HL-60 (cell line): ENCODE measurements around the gene RPS16.

Source experiments
- DNase-seq, 2 experiments: peaks; one replicate each; pipeline ENCODE4 v3.0.0-alpha.2; 2010 to 2020; ENCODE audit warnings: low read depth in 1 of 2, low spot score in 1 of 2
- H3K27ac ChIP-seq: fragments of 250-450 bp; sonication (Bioruptor Pico); replicated peaks from 2 replicates; pipeline ENCODE4 v1.5.1; 2020; ENCODE audit warnings: mild to moderate bottlenecking, moderate library complexity
- H3K27me3 ChIP-seq: fragments of 250-450 bp; sonication (Bioruptor Pico); 2 replicates; pipeline ENCODE4 v1.5.1; 2021; ENCODE audit warnings: mild to moderate bottlenecking, moderate library complexity; ENCODE audit not compliant: insufficient read depth, poor library complexity, severe bottlenecking
- H3K4me3 ChIP-seq: replicated peaks from 2 replicates; pipeline ENCODE4 v1.5.1; 2011; ENCODE audit warnings: mild to moderate bottlenecking, control low read depth, low read length; ENCODE audit not compliant: insufficient read depth
- GABPA ChIP-seq: IDR thresholded peaks from 2 replicates; pipeline ENCODE4 v1.6.1; 2012; ENCODE audit warnings: low read depth
- POLR2AphosphoS5 ChIP-seq: IDR thresholded peaks from 2 replicates; pipeline ENCODE4 v1.6.1; 2012; ENCODE audit warnings: low read depth
- REST ChIP-seq: IDR thresholded peaks from 2 replicates; pipeline ENCODE4 v1.6.1; 2012; ENCODE audit warnings: low read depth; ENCODE audit not compliant: insufficient replicate concordance
- SPI1 ChIP-seq: IDR thresholded peaks from 2 replicates; pipeline ENCODE4 v1.6.1; 2012; ENCODE audit warnings: low read depth, mild to moderate bottlenecking, borderline replicate concordance
- TF ChIP-seq, protein P1 (sequence below): IDR thresholded peaks from one replicate; pipeline ENCODE4 v1.5.1; 2011; ENCODE audit warnings: low read length, control low read depth, inconsistent platforms; ENCODE audit not compliant: insufficient read depth

Gene RPS16

GRCh38 chr19:39390751-39391437, 44.9 kb downstream of the RPS16 start, which contains the start of the genes MED29 and PAF1:
Gene MED29, plus strand, starts transcription at chr19:39391378. Its CDS starts 45 bp downstream, at chr19:39391423.
Gene PAF1, minus strand, starts transcription at chr19:39391106. Its CDS starts 242 bp downstream, at chr19:39390864.
- Histone ChIP-seq H3K27me3 (no peaks in the 10 kb centered on the region), H3K27ac (peak within 1 kb of the TSS; percentile 99), H3K4me3 (peak within 1 kb of the TSS; percentile 84)
- TF ChIP-seq GABPA (peak; percentile 80), SPI1 (no peak; the same call in 1 of the 2 replicates), REST (no peak), POLR2AphosphoS5 (peak; percentile 87)
- TF ChIP-seq, protein P1, sequence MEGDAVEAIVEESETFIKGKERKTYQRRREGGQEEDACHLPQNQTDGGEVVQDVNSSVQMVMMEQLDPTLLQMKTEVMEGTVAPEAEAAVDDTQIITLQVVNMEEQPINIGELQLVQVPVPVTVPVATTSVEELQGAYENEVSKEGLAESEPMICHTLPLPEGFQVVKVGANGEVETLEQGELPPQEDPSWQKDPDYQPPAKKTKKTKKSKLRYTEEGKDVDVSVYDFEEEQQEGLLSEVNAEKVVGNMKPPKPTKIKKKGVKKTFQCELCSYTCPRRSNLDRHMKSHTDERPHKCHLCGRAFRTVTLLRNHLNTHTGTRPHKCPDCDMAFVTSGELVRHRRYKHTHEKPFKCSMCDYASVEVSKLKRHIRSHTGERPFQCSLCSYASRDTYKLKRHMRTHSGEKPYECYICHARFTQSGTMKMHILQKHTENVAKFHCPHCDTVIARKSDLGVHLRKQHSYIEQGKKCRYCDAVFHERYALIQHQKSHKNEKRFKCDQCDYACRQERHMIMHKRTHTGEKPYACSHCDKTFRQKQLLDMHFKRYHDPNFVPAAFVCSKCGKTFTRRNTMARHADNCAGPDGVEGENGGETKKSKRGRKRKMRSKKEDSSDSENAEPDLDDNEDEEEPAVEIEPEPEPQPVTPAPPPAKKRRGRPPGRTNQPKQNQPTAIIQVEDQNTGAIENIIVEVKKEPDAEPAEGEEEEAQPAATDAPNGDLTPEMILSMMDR = no peak
- peak; percentile 99 to 100 for DNase-seq

DNA sequence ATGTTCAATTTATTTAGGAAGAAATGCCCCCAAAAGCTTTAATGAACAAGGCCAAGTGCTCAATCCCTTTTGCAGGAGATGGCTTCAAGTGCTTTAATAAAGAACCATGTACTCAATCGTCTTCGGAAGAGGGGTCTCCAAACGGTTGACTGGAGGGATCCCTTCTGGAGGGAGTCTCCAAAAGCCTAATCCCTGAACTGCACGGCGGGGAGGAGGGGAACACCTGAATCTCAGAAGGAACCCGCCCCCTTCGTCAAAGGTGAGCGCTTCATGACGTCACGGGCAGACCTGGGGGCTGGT, 45.3 kb downstream of the RPS16 start:
- H3K27ac ChIP-seq = peak overlapping the region; percentile 99
- no peaks in the 10 kb centered on the region for H3K27me3 ChIP-seq
- H3K4me3 ChIP-seq = peak overlapping the region; percentile 84
- DNase-seq = no peak
- no peak for TF ChIP-seq GABPA
- TF ChIP-seq, protein P1 = no peak
- TF ChIP-seq SPI1 = no peak
- no peak for TF ChIP-seq REST
- no peak for TF ChIP-seq POLR2AphosphoS5

DNA sequence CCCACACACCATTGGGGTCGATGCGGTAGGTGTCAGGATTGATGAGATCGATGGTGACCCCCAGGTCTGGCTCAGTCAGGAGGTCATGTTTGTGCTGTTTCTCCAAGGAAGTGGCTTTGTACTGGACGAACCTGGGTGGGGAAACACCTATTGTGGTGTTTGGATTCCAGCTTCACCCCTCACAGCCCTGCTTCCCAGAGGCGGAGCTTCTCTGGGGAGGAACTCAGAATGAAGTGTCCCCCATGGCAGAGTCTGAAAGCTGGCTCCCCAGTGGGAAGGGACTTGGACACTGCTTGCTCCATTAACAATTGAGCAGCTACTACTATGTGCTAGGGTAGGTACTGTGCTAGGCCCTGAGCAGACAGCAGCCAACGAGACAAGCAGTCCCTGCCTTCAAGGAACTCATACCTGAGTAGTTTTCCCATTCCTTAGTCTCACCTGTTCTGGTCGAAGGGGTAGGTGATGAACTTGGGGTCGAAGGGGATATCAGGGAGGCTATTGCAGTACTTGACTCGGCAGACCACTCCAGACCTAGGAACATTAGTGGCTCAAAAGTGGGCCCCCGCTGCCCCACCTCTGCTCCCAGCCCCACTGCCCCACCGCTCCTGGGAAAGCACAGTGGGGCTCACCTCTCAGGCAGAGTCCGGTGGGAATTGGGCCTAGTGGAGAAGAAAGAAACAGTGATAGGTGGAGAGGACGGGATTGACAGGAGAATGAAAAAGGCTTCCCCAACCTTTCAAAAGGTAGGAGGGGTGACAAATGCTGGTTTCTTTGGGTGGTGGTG, 45.9 kb downstream of the RPS16 start:
- H3K27me3 ChIP-seq = no peaks in the 10 kb centered on the region
- peak overlapping the region; percentile 84 for H3K4me3 ChIP-seq
- H3K27ac ChIP-seq = peak overlapping the region; percentile 99
- no peak for DNase-seq
- TF ChIP-seq GABPA = no peak
- no peak for TF ChIP-seq REST
- no peak for TF ChIP-seq SPI1
- TF ChIP-seq POLR2AphosphoS5 = no peak
- TF ChIP-seq, protein P1 = no peak
